Vagina (tissue), 2 donors: Measurements from ENCODE around the gene PPIL6. TPM values are rescaled to one million over a fixed set of nuclear protein-coding genes. Genes with fewer than 3 reads are reported as not detected.

Source experiments
- DNase-seq, 2 donors: peaks; one replicate each; pipeline ENCODE4 v3.0.0-alpha.2; 2017; ENCODE audit errors: extremely low spot score in 2 of 2
- H3K27ac ChIP-seq: fragments of 200-600 bp; sonication (generic); one replicate; pipeline ENCODE4 v1.5.1; 2019
- H3K27me3 ChIP-seq: fragments of 200-600 bp; sonication (generic); one replicate; pipeline ENCODE4 v1.5.1; 2019
- H3K36me3 ChIP-seq, 2 donors: fragments of 200-600 bp; sonication (generic); one replicate each; pipeline ENCODE4 v1.5.1; 2017 to 2019
- H3K4me1 ChIP-seq: fragments of 200-600 bp; sonication (generic); one replicate; pipeline ENCODE4 v1.5.1; 2019
- H3K4me3 ChIP-seq, 2 donors: fragments of 200-600 bp; sonication (generic); 1 replicate in 1 of 2; 2 replicates in 1 of 2; pipeline ENCODE4 v1.5.1; 2016 to 2019
- H3K9me3 ChIP-seq: fragments of 200-600 bp; sonication (generic); one replicate; pipeline ENCODE4 v1.5.1; 2019
- CTCF ChIP-seq, 3 experiments: fragments of 450-650 bp in 2 of 3; fragments of 200-600 bp in 1 of 3; sonication (generic) in 1 of 3; IDR thresholded peaks; one replicate each; pipeline ENCODE4 v1.5.1; 2017 to 2019; ENCODE audit warnings: antibody characterized with exemption in 3 of 3, mild to moderate bottlenecking in 2 of 3, moderate library complexity in 2 of 3
- POLR2A ChIP-seq, 2 donors: fragments of 450-650 bp; IDR thresholded peaks; one replicate each; pipeline ENCODE4 v1.6.1; 2017; ENCODE audit warnings: antibody characterized with exemption in 2 of 2, mild to moderate bottlenecking in 2 of 2, moderate library complexity in 2 of 2
- POLR2AphosphoS5 ChIP-seq, 2 donors: sonication (generic); formaldehyde crosslinking; IDR thresholded peaks; one replicate each; pipeline ENCODE4 v1.9.0; 2017; ENCODE audit warnings: antibody characterized with exemption in 2 of 2, mild to moderate bottlenecking in 2 of 2, low read depth in 1 of 2; ENCODE audit not compliant: insufficient read depth in 1 of 2
- intact Hi-C: fragments of 100-400 bp; cut with DNase I; formaldehyde crosslinking; loops from one replicate; pipeline ENCODE4 v1.15.1; 2023
- total RNA-seq: library from RNA; depleted of rRNA; stranded (reverse); fragments of >200 nt; gene quantifications from one replicate; pipeline ENCODE4 v1.2.3, GENCODE V29; 2016

The PPIL6 gene
- total RNA-seq, 1 donor from 2014 or later, result 3.9 TPM

GRCh38 chr6:109454496-109455436 is 14.3 kb upstream of the PPIL6 start:
- no peaks in the 10 kb centered on the region for H3K27me3 ChIP-seq
- TF ChIP-seq CTCF (IDR thresholded peaks at IDR 0.05) (no peak), POLR2A (IDR thresholded peaks at IDR 0.05) (no peak), POLR2AphosphoS5 (IDR thresholded peaks at IDR 0.05; ENCODE audit: insufficient read depth in 1 of 2, low read depth in 1 of 2) (peak in 1 of 2 donors; percentile 23)
- H3K9me3 ChIP-seq, result no peaks in the 10 kb centered on the region
- H3K27ac ChIP-seq, result peak overlapping the region; percentile 84
- H3K4me1 ChIP-seq, result peaks cover 56% of the 10 kb centered on the region
- intact Hi-C loops, result no loop called here
- DNase-seq, result no peak
- H3K4me3 ChIP-seq, result peak overlapping the region; percentile 60 to 78
- peaks cover 0 to 10% of the 10 kb centered on the region in 2 donors for H3K36me3 ChIP-seq

- Histone ChIP-seq H3K27me3 (no peaks in the 10 kb centered on the region), H3K36me3 (peaks cover 0 to 10% of the 10 kb centered on the region in 2 donors), H3K4me1 (peaks cover 56% of the 10 kb centered on the region), H3K9me3 (no peaks in the 10 kb centered on the region), H3K4me3 (peak overlapping the region; percentile 60 to 78), H3K27ac (peak overlapping the region; percentile 84)
- no peak for TF ChIP-seq POLR2AphosphoS5 (IDR thresholded peaks at IDR 0.05; ENCODE audit: insufficient read depth in 1 of 2, low read depth in 1 of 2)
- no peak for DNase-seq
- intact Hi-C loops, result no loop called here
Measured at GRCh38 chr6:109453594-109454495, 13.4 kb upstream of the PPIL6 start.

GRCh38 chr6:109453156-109453555 is 12.7 kb upstream of the PPIL6 start:
- TF ChIP-seq CTCF (IDR thresholded peaks at IDR 0.05), result no peak
- TF ChIP-seq POLR2AphosphoS5 (IDR thresholded peaks at IDR 0.05; ENCODE audit: insufficient read depth in 1 of 2, low read depth in 1 of 2), result no peak
- TF ChIP-seq POLR2A (IDR thresholded peaks at IDR 0.05), result no peak
- Histone ChIP-seq H3K27ac (no peak overlapping the region), H3K4me1 (peaks cover 52% of the 10 kb centered on the region), H3K4me3 (peak overlapping the region in 1 of 2 donors; percentile 9), H3K36me3 (peaks cover 0 to 10% of the 10 kb centered on the region in 2 donors), H3K9me3 (no peaks in the 10 kb centered on the region), H3K27me3 (no peaks in the 10 kb centered on the region)
- intact Hi-C loops, result no loop called here
- no peak for DNase-seq

GRCh38 chr6:109452181-109452580 is 11.8 kb upstream of the PPIL6 start:
- Histone ChIP-seq H3K27ac (no peak overlapping the region), H3K4me1 (peaks cover 44% of the 10 kb centered on the region), H3K27me3 (no peaks in the 10 kb centered on the region), H3K4me3 (no peak overlapping the region), H3K36me3 (peaks cover 0 to 10% of the 10 kb centered on the region in 2 donors), H3K9me3 (no peaks in the 10 kb centered on the region)
- intact Hi-C loops, result no loop called here
- TF ChIP-seq CTCF (IDR thresholded peaks at IDR 0.05), result no peak
- no peak for TF ChIP-seq POLR2AphosphoS5 (IDR thresholded peaks at IDR 0.05; ENCODE audit: insufficient read depth in 1 of 2, low read depth in 1 of 2)
- no peak for TF ChIP-seq POLR2A (IDR thresholded peaks at IDR 0.05)
- DNase-seq, result no peak

- no peak for TF ChIP-seq POLR2AphosphoS5 (IDR thresholded peaks at IDR 0.05; ENCODE audit: insufficient read depth in 1 of 2, low read depth in 1 of 2)
- no peak for TF ChIP-seq POLR2A (IDR thresholded peaks at IDR 0.05)
- no peak for TF ChIP-seq CTCF (IDR thresholded peaks at IDR 0.05)
- intact Hi-C loops, result no loop called here
Measured at GRCh38 chr6:109451376-109451775, 10.9 kb upstream of the PPIL6 start.

More at GRCh38 chr6:109451376-109451775, 10.9 kb upstream of the PPIL6 start:
- no peaks in the 10 kb centered on the region for H3K27me3 ChIP-seq
- peaks cover 36% of the 10 kb centered on the region for H3K4me1 ChIP-seq
- no peaks in the 10 kb centered on the region for H3K9me3 ChIP-seq
- peaks cover 0 to 16% of the 10 kb centered on the region in 2 donors for H3K36me3 ChIP-seq
- H3K27ac ChIP-seq, result no peak overlapping the region
- no peak overlapping the region for H3K4me3 ChIP-seq
- peak in 1 of 2 donors; percentile 82 for DNase-seq
